ENCODE data around the gene MRPS27.

DNA sequence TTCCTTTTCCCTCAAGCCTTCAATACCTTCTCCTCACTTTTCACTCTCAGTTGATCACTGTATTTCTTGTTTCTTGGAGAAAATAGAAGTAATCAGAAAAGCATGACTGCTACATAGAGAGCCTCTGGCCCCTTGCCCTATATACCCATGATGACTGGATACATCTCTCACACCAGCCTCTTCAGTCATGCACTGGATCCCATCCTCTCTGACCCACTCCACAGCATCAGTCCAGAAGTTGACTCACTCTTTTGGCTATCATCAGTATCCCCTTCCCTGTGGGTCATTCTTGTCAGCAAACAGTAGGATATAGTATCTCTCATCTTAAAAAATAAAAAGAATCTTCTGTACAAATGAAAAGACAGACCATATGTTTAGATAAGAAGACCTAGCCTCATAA lies 33.0 kb upstream of the MRPS27 start:
- TF ChIP-seq EZH2 (IDR thresholded peaks at IDR 0.05; ENCODE audit: insufficient read depth, poor library complexity, severe bottlenecking) = no peak
- no peak for TF ChIP-seq EZH2phosphoT487 (IDR thresholded peaks at IDR 0.05; ENCODE audit: insufficient read depth, low read depth)

All from GM23248 (cell line).